Activated B cell treated with CpG ODN at 0.5 μM for 24 hours (primary cell): Measurements from ENCODE around the gene ADH5. TPM values are rescaled to one million over a fixed set of nuclear protein-coding genes. Genes with fewer than 3 reads are reported as not detected.
"Not testable (repeated sequence)": the region's sequence is repeated elsewhere in the genome, so short reads cannot be mapped to it uniquely, and the experiment has no call there.

ENCODE experiments used
- ATAC-seq: fragments of 200-7000 bp; cut with Tn5 transposase; one replicate; pipeline ENCODE4 v1.10.0; 2021; ENCODE audit warnings: low read depth, mild to moderate bottlenecking, moderate library complexity
- CTCF ChIA-PET: fragments of 350-600 bp; sonication (Branson Sonifier 250); formaldehyde crosslinking; loops from one replicate; lab custom pipeline; 2021; ENCODE audit warnings: antibody characterized with exemption; lab: Charles Lee
- POLR2A ChIA-PET: fragments of 350-600 bp; sonication (Branson Sonifier 250); formaldehyde crosslinking; loops from one replicate; lab custom pipeline; 2021; ENCODE audit warnings: antibody characterized with exemption; lab: Charles Lee
- DNase-seq: peaks from one replicate; pipeline ENCODE4 v3.0.0; 2022
- H3K27ac Mint-ChIP-seq: one replicate; pipeline ENCODE4 v1.8.0; 2020; ENCODE audit warnings: mixed read lengths
- H3K27me3 Mint-ChIP-seq: one replicate; pipeline ENCODE4 v1.8.0; 2021; ENCODE audit warnings: mixed read lengths
- H3K36me3 Mint-ChIP-seq: one replicate; pipeline ENCODE4 v1.8.0; 2021; ENCODE audit warnings: low read depth, mixed read lengths
- H3K4me1 Mint-ChIP-seq: one replicate; pipeline ENCODE4 v1.8.0; 2021; ENCODE audit warnings: mixed read lengths
- H3K4me3 Mint-ChIP-seq: one replicate; pipeline ENCODE4 v1.8.0; 2020; ENCODE audit warnings: mild to moderate bottlenecking, mixed read lengths
- H3K9me3 Mint-ChIP-seq: one replicate; pipeline ENCODE4 v1.8.0; 2020; ENCODE audit warnings: mixed read lengths
- intact Hi-C: fragments of 100-400 bp; cut with micrococcal nuclease; formaldehyde crosslinking; loops from one replicate; pipeline ENCODE4 v1.15.1; 2024
- total RNA-seq: library from RNA; stranded (reverse); gene quantifications from 2 replicates; pipeline ENCODE4 v1.2.3, GENCODE V29; 2022
- TF ChIP-seq, protein P1 (sequence below): fragments of 200-600 bp; IDR thresholded peaks from one replicate; pipeline ENCODE4 v1.8.0; 2022; ENCODE audit warnings: antibody characterized with exemption, mild to moderate bottlenecking

ADH5 gene
- total RNA-seq, 1 donor from 2014 or later, result 70.1 TPM

DNA sequence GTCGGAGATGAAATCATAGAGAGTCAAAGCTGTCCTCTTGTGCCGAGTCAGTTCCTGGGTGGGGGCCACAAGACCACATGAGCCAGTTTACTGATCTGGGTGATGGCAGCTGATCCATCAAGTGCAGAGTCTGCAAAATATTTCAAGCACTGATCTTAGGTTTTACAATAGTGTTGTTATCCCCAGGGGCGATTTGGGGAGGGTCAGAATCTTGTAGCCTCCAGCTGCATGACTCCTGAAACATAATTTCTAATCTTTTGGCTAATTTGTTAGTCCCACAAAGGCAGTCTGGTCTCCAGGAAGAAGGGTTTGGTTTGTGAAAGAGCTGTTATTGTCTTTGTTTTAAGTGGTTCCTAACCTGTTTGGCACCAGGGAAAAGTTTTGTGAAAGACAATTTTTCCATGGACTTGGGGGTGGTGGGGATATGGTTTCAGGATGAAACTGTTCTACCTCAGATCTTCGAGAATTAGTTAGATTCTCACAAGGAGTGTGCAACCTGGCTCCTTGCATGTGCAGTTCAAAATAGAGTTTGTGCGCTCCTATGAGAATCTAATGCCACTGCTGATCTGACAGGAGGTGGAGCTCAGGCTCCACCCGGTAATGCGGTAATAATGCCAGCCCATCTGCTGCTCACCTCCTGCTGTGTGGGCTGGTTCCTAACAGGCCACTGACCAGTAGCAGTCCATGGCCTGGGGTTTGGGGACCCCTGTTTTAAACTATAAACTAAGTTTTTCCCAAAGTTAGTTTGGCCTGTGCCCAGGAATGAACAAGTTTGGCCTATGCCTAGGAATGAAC lies 63.9 kb downstream of the ADH5 start:
- Mint-ChIP-seq H3K27me3 (no peaks in the 10 kb centered on the region), H3K4me3 (no peak overlapping the region), H3K9me3 (peaks cover 12% of the 10 kb centered on the region), H3K27ac (peak overlapping the region; percentile 13), H3K36me3 (peaks cover 19% of the 10 kb centered on the region), H3K4me1 (peaks cover 58% of the 10 kb centered on the region)
- ChIA-PET POLR2A (no interaction called here), CTCF (interaction anchor here (0.7 to 2.1 kb wide), 2 partner anchors 31 to 543 kb away, joined by 3 to 11 read pairs; no protein-coding TSS in a partner anchor)
- ATAC-seq (no peak), DNase-seq (no peak)
- TF ChIP-seq, protein P1, sequence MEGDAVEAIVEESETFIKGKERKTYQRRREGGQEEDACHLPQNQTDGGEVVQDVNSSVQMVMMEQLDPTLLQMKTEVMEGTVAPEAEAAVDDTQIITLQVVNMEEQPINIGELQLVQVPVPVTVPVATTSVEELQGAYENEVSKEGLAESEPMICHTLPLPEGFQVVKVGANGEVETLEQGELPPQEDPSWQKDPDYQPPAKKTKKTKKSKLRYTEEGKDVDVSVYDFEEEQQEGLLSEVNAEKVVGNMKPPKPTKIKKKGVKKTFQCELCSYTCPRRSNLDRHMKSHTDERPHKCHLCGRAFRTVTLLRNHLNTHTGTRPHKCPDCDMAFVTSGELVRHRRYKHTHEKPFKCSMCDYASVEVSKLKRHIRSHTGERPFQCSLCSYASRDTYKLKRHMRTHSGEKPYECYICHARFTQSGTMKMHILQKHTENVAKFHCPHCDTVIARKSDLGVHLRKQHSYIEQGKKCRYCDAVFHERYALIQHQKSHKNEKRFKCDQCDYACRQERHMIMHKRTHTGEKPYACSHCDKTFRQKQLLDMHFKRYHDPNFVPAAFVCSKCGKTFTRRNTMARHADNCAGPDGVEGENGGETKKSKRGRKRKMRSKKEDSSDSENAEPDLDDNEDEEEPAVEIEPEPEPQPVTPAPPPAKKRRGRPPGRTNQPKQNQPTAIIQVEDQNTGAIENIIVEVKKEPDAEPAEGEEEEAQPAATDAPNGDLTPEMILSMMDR, result no peak
- intact Hi-C loops, result loop anchor here (2.0 kb wide), 1 partner anchor 16 kb away; no protein-coding TSS in a partner anchor

DNA sequence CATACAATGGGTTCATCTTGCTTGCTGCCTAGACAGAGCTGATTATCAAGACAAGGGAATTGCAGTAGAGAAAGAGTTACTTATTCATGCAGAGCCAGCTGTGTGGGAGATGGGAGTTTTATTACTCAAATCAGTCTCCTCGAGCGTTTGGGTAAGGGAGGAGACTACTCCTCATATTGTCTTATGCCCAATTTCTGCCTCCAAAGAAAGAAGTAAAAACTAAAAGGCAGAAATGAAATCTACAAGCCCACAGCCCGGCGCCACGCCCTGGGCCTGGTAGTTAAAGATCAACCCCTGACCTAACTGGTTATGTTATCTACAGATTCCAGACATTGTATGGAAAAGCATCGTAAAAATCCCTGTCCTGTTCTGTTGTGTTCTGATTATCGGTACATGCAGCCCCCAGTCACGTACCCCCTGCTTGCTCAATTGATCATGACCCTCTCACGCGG lies 64.8 kb downstream of the ADH5 start:
- CTCF ChIA-PET, result interaction anchor here (0.7 kb wide), 1 partner anchor 544 kb away, joined by 3 read pairs; no protein-coding TSS in a partner anchor
- H3K27ac Mint-ChIP-seq, result not testable (repeated sequence)
- intact Hi-C loops, result loop anchor here (2.0 kb wide), 1 partner anchor 15 kb away; no protein-coding TSS in a partner anchor

DNA sequence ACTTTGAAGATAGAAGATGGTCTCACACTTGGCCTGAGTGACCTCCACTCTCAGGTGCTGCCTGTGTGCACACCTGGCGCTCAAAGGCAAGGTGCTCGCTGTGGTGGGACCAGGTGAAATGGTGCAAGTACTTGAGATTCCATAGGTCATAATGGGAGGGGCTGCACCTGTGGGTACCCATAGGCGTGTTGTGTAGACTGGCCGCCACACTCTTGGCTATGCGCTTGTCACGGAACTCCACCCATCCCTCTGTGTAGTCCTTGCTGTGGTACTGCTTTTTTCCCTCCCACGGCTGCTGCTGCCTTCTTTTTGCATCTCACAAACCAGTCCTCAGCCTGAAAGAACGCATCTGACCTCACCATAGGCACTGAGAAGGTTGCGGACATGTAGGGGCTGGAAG lies 66.0 kb downstream of the ADH5 start:
- no peak overlapping the region for H3K27ac Mint-ChIP-seq
- H3K9me3 Mint-ChIP-seq, result peaks cover 15% of the 10 kb centered on the region
- DNase-seq (no peak), ATAC-seq (no peak)
- TF ChIP-seq, protein P1, result no peak
- ChIA-PET POLR2A (no interaction called here), CTCF (no interaction called here)
- H3K27me3 Mint-ChIP-seq, result no peaks in the 10 kb centered on the region
- intact Hi-C loops, result no loop called here
- H3K4me1 Mint-ChIP-seq, result peaks cover 44% of the 10 kb centered on the region
- no peak overlapping the region for H3K4me3 Mint-ChIP-seq
- peaks cover 27% of the 10 kb centered on the region for H3K36me3 Mint-ChIP-seq

More for the DNA sequence above, 64.8 kb downstream of the ADH5 start:
- ATAC-seq, POLR2A ChIA-PET, H3K4me3 Mint-ChIP-seq, H3K27me3 Mint-ChIP-seq, DNase-seq: not testable (repeated sequence)
- H3K36me3 Mint-ChIP-seq, result peaks cover 26% of the 10 kb centered on the region
- peaks cover 50% of the 10 kb centered on the region for H3K4me1 Mint-ChIP-seq
- peaks cover 15% of the 10 kb centered on the region for H3K9me3 Mint-ChIP-seq

DNA sequence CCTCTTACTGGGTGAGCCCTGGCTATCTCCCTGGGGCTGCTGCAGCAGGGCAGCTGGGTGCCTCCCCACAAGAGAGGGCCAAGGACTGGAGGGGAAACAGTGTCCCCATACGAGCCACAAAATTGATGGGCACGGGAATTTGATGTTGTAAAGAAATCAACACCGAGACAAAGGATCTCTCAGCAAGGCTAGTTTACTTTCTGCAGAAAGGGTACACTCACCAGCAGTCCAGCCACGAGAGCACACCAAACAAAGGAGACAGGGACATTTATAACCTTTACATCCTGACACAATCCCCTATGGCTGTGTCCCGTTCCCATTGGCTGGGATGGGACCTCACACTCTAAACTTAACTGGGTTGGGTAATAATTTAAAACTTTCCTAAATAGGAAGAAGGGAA lies 67.2 kb downstream of the ADH5 start:
- TF ChIP-seq, protein P1, result no peak
- Mint-ChIP-seq H3K9me3 (peaks cover 15% of the 10 kb centered on the region), H3K4me1 (peaks cover 34% of the 10 kb centered on the region), H3K4me3 (no peak overlapping the region), H3K27ac (no peak overlapping the region), H3K27me3 (no peaks in the 10 kb centered on the region), H3K36me3 (peaks cover 30% of the 10 kb centered on the region)
- ChIA-PET CTCF (no interaction called here), POLR2A (no interaction called here)
- ATAC-seq, result no peak
- intact Hi-C loops, result no loop called here
- DNase-seq, result no peak

Other genes with a start within 250 kb of the ADH5 start
- gene EIF4E, start 159.7 kb downstream of the ADH5 start, total RNA-seq, result 87.3 and 90.5 TPM in 2 replicates
- 29.9 and 38.6 TPM in 2 replicates for gene METAP1, start 93.1 kb downstream of the ADH5 start, total RNA-seq
- not detected in 2 replicates for gene ADH4, start 55.5 kb upstream of the ADH5 start, total RNA-seq
- not detected in 2 replicates for gene ADH6, start 130.5 kb upstream of the ADH5 start, total RNA-seq
- not detected in 2 replicates for gene ADH1A, start 202.2 kb upstream of the ADH5 start, total RNA-seq
- not detected in 2 replicates for gene ADH1B, start 232.6 kb upstream of the ADH5 start, total RNA-seq